HG02943 (cell line): ENCODE results near the gene TIGD3.
"Not testable (repeated sequence)": the region's sequence is repeated elsewhere in the genome, so short reads cannot be mapped to it uniquely, and the experiment has no call there.

Experiments used
- ATAC-seq: cut with Tn5 transposase; IDR thresholded peaks from one replicate; pipeline ENCODE4 v1.9.1; 2021; ENCODE audit warnings: mild to moderate bottlenecking, low read depth, moderate library complexity; ENCODE audit not compliant: unreplicated experiment

TIGD3 gene

DNA sequence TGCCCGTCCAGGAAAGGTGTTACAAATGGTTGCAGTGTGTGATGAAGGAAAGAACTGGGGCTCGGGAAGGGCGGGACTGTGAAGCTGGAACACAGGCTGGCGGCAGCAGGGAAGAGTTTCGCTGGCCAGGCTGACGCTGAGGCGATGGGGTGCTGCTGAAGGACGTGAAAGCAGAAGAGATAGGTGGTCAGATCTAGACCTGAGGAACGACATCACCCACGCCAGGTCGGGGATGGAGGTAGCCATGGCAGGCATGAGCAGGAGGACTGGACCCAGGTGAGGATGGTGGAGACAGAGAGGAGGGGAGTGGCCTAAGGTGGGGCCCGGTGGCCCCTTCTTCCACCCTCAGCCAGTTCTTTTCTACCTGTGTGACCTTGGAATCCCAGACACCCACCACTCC is 30.7 kb upstream of the TIGD3 start:
- ATAC-seq: no peak

DNA sequence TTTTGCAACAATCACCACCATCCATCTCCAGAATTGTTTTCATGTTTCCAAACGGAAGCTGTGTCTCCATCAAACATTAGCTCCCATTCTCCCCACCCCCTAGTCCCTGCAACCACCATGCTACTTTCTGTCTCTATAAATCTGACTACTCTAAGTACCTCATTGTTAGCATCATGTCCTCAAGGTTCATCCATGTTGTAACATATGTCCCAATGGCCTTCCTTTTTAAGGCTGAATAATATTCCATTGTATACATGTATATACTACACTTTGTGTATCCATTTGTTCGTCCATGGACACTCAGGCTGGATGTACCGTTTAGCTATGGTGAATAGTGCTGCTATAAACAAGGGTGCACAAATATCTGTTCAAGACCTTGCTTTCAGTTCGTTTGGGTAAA is 29.1 kb upstream of the TIGD3 start:
- ATAC-seq: no peak

DNA sequence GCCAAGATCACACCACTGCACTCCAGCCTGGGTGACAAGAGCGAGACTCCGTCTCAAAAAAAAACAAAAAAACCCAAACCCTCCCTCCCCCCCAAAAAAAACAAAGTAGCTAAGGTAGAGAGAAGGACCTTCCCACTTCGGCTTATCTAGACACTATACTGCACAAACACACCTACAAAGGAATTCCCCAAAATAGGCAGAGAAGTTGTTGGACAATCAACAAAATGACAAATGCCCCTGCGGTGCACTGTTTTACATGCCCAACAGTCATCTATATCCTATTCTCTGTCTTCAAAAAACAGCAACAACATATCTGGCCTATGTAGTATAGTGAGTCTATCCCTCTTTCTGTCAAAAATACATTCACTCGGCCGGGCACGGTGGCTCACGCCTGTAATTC is 27.5 kb upstream of the TIGD3 start:
- ATAC-seq: no peak

DNA sequence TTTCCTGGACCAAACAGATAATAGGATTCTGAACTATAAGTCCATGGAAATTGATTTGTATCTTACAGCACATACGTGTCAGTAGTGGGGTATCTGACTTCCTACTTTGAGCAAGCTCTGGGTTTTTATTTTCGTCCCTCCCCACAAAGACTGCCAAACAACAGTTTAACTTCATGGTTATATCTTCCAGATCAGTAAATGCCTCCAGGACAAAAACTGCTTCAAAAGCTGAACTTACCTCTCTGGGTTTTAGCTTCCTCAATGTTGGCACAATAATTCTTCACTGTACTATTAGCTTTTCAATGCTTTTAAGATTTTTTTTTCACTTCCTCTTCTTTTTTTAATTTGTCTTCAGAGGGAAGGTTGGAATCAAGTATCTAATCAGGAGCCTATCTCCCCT is 25.1 kb upstream of the TIGD3 start:
- ATAC-seq: no peak

DNA sequence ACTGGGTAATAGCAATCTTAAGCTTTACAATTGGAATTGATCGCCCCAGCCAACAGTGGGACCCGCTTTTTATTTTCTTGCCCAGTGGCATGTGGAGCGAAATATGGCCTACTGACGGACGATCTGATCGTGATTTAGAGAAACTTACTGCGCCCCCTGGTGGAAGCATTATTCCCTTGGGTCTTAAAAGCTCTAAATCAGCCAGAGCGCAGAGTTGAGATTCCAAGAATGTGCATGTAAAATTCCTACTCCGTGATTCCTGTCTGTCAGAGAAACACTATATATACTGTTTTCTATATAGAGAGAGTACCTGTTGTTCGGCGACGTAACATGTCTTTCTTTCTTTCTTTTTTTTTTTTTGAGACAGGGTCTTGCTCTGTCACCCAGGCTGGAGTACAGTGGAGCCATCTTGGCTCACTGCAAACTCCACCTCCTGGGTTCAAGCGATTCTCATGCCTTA is 24.6 kb upstream of the TIGD3 start:
- ATAC-seq: no peak

DNA sequence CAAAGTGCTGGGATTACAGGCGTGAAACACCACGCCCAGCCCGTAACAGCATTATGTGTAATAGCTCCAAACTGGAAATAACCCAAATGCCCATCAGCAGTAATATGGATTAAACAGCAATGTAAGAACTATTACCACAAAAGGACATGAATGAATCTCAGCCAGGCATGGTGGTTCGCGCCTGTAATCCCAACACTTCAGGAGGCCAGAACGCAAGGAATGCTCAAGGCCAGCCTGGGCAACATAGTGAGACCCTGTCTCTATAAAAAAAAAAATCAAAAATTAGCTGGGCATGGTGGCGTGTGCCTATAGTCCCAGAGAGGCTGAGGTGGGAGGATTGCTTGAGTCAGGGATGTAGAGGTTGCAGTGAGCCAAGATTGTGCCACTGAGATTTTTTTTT is 24.0 kb upstream of the TIGD3 start:
- ATAC-seq: no peak

DNA sequence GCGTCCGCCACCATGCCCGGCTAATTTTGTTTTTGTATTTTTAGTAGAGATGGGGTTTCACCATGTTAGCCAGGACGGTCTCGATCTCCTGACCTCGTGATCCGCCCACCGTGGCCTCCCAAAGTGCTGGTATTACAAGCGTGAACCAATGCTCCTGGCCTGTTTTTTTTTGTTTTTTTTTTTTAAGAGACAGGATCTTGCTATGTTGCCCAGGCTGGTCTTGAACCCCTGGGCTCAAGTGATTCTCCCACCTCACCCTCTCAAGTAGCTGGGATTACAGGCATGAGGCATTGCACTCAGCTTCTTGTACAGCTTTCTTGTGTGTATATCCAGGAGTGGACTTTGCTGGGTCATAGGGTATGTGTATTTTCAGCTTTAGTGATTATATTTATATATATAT is 22.0 kb upstream of the TIGD3 start:
- ATAC-seq: not testable (repeated sequence)

DNA sequence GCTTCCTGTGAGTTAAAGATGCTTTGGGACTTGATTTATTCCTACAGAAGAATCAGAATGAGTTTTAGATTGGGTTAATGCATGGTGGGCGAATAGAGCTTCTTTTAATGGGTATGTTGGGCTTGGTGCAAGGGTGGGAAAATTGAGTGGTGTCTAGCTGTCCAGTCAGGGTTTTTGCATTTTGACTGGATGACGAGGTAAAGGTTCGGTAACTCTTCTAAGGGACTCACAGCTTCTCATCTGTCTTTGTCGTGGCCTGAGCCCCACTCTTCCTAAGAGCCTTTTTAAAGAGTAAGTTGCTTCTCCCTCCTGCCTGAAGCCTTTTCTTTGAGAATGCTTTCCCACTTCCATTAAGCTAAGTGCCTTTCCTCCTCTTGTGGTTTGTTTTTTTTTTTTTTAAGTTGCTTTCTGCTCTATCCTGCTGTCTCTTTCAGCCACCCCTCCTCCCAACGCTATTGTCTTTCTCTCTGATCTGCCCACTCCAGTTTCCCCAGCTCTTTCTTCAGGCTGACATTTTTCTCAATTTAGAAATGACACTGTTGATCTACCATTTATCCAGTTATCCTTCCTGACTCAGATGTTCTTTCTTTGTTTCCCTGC is 19.8 kb upstream of the TIGD3 start:
- ATAC-seq: no peak

DNA sequence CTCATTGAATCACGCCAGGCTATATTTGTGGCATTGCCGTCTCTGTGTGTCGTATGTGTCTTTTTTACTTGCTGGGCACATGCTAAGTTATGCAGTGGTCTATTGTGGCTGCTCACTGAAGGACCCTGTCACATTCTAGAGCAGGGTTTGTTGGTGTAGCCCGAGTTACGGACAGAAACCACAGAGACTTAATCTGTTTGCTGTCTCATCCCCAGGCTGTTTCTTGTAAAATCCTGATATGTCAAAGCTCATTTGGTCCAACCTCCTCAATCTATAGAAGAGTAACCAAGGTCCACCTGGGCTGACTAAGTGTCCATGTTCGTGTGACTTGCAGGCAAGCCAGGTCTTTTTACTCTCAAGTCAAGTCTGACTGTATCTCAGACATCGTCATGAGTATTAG is 15.9 kb upstream of the TIGD3 start:
- no peak for ATAC-seq

DNA sequence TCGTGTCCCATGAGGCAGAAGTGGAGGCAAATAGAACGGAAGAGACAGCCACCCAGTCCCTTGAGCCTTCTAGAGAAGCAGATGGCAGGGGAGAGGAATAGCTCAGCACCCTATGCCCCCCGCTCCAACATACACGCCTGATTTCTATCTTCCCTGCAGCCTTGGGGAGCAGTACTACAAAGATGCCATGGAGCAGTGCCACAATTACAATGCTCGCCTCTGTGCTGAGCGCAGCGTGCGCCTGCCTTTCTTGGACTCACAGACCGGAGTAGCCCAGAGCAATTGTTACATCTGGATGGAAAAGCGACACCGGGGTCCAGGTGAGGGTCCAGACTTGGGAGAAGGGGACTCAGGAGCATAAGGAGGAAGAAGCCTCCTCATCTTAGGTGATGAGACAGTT is 14.3 kb upstream of the TIGD3 start:
- ATAC-seq: no peak

DNA sequence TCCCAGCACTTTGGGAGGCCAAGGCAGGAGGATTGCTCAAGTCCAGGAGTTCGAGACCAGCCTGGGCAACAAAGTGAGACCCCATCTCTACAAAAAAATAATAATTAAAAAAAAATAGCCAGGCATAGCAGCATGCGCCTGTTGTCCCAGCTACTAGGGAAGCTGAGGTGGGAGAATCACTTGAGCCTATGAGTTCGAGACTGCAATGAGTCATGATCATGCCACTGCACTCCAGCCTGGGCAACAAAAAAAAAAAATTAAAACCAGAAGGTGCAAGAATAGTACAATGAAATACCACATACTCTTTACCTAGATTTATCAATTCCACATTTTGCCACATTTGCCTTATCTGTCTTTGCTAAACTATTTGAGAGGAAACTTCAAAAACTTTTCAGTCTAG is 12.7 kb upstream of the TIGD3 start:
- ATAC-seq: no peak

DNA sequence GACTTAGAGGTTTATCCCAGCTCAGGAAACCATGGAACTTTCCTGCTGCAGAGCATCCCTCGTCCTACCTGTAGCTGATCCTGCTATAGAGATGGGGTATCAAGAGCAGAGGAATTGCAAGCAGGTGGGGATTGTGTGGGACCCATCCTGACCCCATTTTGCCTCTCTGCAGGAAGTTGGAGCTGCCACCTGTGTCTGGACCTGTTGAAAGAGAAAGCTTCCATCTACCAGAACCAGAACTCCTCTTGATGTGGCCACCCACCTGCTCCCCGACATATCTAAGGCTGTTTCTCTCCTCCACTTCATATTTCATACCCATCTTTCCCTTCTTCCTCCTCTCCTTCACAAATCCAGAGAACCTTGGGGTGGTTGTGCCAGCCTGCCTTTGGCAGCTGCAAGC is 3.0 kb upstream of the TIGD3 start:
- no peak for ATAC-seq

DNA sequence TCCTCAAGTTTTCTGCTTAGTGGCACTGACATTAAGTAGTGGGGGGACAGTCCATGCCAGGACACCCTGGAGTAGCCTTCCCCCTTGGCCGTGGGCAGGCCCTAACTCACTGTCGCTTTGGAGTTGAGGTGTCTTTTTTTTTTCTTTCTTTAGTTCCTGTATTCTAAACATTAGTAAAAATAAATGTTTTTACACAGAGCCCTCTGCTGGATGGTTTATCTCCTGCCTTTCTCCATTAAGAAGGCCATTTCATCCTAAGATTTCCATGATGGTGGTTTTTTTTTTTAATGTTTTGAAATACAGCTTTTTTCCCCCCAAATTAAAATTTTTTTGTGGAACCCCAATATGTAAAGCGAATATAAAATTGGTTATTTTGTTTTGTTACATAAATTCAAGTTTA is 1.8 kb upstream of the TIGD3 start:
- no peak for ATAC-seq

DNA sequence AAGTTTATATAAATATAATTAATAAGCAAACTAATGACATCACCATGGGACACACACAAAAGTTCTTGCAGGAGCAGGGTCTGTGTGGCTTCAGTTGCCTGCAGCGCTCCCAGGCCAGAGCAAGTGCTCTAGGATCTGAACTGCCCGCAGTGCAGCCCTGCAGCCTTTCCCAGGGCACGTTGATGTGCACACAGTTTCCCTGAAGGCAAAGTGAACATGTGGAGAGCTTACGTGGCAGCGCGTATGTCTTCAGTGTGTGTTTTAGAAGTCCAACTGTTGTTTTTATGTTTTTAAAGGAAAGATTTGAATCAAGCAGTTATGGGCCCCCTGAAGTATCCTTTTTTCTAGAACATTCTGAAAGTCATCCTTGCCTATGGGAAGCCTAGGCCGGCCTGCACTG is 1.2 kb upstream of the TIGD3 start:
- no peak for ATAC-seq

DNA sequence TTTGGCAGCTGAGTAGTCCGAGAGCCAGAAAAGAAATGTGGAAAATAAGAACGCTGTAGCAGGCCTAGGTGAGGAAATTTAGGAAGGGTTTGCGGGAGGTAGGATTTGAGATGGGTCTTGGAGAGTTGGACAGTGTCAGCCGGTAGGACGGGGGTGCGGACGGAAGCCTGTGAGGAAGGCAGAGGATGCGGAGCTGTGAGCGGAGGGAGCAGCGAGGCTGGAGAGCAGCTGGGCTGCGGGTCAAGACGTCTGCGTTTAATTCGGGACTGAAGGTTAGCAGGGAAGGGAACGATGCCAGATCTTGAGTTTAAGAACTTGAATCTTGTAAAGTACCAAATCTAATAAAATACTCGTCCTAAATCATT is 669 bp upstream of the TIGD3 start:
- no peak for ATAC-seq

DNA sequence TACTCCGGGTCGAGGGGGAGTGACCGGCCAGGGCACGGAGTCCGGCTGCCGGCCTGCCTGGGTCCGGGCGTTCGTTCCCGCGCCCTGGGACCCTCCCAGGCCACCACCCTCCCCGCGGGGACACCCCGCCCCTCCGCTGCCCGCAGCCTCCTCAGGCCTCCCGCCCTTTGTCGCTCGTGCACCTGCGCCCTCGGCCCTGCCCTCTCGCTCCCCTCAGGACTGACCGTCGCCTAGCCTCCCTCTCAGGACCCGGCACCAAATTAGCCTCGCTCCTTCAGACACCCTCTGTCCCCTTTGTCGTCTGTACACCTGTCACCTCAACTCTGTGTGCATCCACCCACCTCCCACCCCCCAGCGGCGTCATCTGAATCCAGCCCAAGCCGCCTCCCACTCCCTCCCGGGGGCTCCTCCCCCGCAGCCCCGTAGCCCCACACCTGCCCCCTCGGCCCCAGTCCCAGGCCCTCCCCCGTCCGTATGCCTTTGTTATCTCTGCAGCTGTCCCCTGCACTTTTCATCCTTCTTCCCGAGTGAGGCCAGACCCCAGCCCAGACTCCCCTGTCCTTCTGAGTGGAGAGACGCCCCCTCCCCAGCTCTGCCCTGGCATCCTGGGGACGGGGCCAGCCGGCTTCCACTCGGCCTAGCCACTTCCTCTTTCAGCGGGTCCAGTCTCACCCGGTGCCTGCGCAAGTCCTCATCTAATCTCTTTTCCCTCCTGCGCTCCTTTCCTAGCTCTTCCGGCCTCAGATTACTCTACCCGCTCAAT is 643 bp downstream of the TIGD3 start:
- ATAC-seq: peak; percentile 15

DNA sequence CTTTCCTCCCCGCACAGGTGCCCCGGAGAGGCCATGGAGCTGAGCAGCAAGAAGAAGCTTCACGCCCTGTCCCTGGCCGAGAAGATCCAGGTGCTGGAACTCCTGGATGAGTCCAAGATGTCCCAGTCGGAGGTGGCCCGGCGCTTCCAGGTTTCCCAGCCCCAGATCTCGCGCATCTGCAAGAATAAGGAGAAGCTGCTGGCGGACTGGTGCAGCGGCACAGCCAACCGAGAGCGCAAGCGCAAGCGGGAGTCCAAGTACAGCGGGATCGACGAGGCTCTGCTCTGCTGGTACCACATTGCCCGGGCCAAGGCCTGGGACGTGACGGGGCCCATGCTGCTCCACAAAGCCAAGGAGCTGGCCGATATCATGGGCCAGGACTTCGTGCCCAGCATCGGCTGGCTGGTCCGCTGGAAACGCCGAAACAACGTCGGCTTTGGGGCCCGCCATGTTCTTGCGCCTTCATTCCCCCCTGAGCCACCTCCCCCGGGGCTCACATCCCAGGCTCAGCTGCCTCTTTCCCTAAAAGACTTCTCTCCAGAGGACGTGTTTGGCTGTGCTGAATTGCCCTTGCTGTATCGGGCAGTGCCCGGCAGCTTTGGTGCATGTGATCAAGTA is 1.3 kb downstream of the TIGD3 start:
- ATAC-seq: no peak

DNA sequence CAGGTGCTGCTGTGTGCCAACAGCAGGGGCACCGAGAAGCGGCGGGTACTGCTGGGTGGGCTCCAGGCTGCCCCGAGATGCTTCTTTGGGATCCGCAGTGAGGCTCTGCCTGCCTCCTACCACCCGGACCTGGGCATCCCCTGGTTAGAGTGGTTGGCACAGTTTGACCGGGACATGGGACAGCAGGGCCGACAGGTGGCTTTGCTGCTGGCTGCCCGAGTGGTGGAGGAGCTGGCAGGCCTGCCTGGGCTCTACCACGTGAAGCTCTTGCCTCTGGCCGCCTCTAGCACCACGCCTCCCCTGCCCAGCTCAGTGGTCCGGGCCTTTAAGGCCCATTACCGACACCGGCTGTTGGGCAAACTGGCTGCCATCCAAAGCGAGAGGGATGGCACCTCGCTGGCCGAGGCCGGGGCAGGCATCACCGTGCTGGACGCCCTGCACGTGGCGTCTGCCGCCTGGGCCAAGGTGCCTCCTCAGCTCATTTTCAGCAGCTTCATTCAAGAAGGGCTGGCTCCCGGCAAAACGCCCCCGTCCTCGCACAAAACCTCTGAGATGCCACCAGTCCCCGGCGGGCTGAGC is 1.9 kb downstream of the TIGD3 start:
- ATAC-seq: no peak

DNA sequence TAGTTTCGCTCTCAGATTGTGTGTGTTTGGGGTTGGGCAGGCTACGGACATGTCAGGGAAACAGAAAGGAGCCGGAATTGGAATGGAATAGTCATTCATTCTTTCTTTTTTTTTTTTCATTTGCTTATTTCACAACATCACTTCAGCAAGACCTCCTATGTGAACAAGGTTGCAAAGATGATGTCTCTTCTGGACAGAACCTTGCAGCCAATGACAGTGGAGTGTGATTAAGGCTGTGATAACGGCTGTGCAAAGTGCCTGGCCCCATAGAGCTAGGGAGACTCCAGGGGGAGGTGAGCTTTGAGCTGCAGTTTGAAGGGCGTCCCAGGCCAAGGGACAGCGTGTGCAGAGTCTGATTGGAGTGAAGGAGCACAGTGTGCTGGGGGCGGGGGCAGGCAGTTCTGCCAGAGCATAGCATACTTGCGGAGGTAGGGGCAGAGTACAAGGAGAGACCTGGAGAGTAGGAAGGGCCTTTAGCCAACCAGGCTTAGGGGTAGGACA is 3.4 kb downstream of the TIGD3 start:
- ATAC-seq: no peak

DNA sequence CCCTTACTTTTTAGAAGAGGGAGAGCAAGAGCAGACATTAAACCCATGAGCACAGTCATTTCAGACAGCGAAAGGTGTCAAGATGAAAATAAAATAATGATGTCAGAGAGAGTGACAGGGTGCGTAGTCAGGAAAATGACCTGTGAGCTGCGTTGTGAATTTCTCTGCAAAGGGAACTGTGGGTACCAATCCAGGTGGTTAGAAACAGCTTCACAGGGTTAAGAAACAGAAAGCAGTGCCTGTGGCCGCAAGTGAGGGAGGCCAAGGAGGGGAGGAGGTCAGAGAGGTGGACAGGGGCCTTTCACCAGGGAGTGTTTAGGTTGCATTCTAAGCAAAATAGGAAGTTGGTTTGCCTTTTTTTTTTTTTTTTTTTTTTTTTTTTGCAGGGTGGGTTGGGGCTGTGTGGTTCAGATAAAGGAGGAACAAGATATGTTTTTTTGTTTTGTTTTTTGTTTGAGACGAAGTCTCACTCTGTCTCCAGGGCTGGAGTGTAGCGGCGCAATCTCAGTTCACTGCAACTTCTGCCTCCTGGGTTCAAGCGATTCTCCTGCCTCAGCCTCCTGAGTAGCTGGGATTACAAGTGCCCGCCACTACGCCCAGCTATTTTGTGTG is 7.9 kb downstream of the TIGD3 start:
- ATAC-seq: no peak

DNA sequence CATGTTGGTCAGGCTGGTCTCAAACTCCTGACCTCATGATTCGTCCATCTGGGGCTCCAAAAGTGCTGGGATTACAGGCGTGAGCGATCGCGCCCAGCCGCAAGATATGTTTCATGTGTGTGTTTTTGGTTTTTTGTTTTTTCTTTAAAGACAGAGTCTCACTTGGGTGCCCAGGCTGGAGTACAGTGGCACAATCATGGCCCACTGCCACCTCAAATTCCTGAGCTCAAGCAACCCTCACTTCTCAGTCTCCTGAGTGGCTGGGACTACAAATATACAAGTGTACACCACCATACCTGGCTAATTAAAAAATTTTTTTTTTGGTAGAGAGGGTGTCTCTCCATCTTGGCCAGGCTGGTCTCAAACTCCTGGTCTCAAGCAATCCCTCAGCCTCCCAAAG is 8.4 kb downstream of the TIGD3 start:
- no peak for ATAC-seq
